SK-N-SH treated with all-trans-retinoic acid at 6 μM for 48 hours (cell line): ENCODE results near the gene USH2A.

Experiments
- ATAC-seq: fragments of 200-7000 bp; cut with Tn5 transposase; 3 replicates; pipeline ENCODE4 v1.9.1; 2020; ENCODE audit warnings: mild to moderate bottlenecking, moderate library complexity
- ARNTL ChIP-seq: fragments of 450-650 bp; formaldehyde crosslinking; IDR thresholded peaks from 2 replicates; pipeline ENCODE4 v1.5.0; 2020; ENCODE audit warnings: low read depth, mild to moderate bottlenecking, moderate library complexity, borderline replicate concordance
- BACH2 ChIP-seq: fragments of 250-450 bp; sonication (Bioruptor Pico); IDR thresholded peaks from 2 replicates; pipeline ENCODE4 v1.9.0; 2021; ENCODE audit warnings: mild to moderate bottlenecking, borderline replicate concordance
- CSDC2 ChIP-seq: fragments of 250-450 bp; sonication (Bioruptor Pico); IDR thresholded peaks from 2 replicates; pipeline ENCODE4 v1.5.0; 2020; ENCODE audit warnings: mild to moderate bottlenecking, moderate library complexity
- ESRRG ChIP-seq: fragments of 250-450 bp; sonication (Bioruptor Pico); IDR thresholded peaks from 2 replicates; pipeline ENCODE4 v1.6.1; 2021; ENCODE audit warnings: mild to moderate bottlenecking
- GLIS3 ChIP-seq: fragments of 250-450 bp; sonication (Bioruptor Pico); IDR thresholded peaks from 2 replicates; pipeline ENCODE4 v1.5.0; 2020; ENCODE audit warnings: mild to moderate bottlenecking, moderate library complexity
- ISL1 ChIP-seq: fragments of 250-450 bp; sonication (Bioruptor Pico); IDR thresholded peaks from 2 replicates; pipeline ENCODE4 v2.1.2; 2022; ENCODE audit warnings: mild to moderate bottlenecking, moderate library complexity
- OSR1 ChIP-seq: fragments of 250-450 bp; sonication (Bioruptor Pico); IDR thresholded peaks from 2 replicates; pipeline ENCODE4 v1.8.0; 2022; ENCODE audit warnings: moderate library complexity, mild to moderate bottlenecking, inconsistent platforms
- PPARA ChIP-seq: fragments of 250-450 bp; sonication (Bioruptor Pico); IDR thresholded peaks from 2 replicates; pipeline ENCODE4 v1.5.0; 2020; ENCODE audit warnings: mild to moderate bottlenecking, borderline replicate concordance
- RARB ChIP-seq: fragments of 250-450 bp; sonication (Bioruptor Pico); IDR thresholded peaks from 2 replicates; pipeline ENCODE4 v1.8.0; 2021; ENCODE audit warnings: mild to moderate bottlenecking, moderate library complexity
- SNAI2 ChIP-seq: fragments of 250-450 bp; sonication (Bioruptor Pico); IDR thresholded peaks from 2 replicates; pipeline ENCODE4 v1.5.0; 2020; ENCODE audit warnings: mild to moderate bottlenecking, moderate library complexity
- ZC3H10 ChIP-seq: fragments of 250-450 bp; sonication (Bioruptor Pico); IDR thresholded peaks from 2 replicates; pipeline ENCODE4 v1.5.1; 2021; ENCODE audit warnings: mild to moderate bottlenecking, moderate library complexity
- ZFP3 ChIP-seq: fragments of 250-450 bp; sonication (Bioruptor Pico); IDR thresholded peaks from 2 replicates; pipeline ENCODE4 v1.5.0; 2020; ENCODE audit warnings: mild to moderate bottlenecking, moderate library complexity
- ZNF565 ChIP-seq: fragments of 450-650 bp; formaldehyde crosslinking; conservative IDR thresholded peaks from 2 replicates; pipeline ENCODE4 v1.5.0; 2020; ENCODE audit warnings: low read depth, mild to moderate bottlenecking, moderate library complexity
- ZNF70 ChIP-seq: fragments of 450-650 bp; formaldehyde crosslinking; IDR thresholded peaks from 2 replicates; pipeline ENCODE4 v1.5.0; 2020; ENCODE audit warnings: mild to moderate bottlenecking, moderate library complexity
- ZNF8 ChIP-seq: fragments of 450-650 bp; formaldehyde crosslinking; IDR thresholded peaks from 2 replicates; pipeline ENCODE4 v1.5.0; 2020; ENCODE audit warnings: mild to moderate bottlenecking, moderate library complexity
- TF ChIP-seq, protein P1 (sequence below): fragments of 250-450 bp; sonication (Bioruptor Pico); IDR thresholded peaks from 2 replicates; pipeline ENCODE4 v1.8.0; 2021; ENCODE audit warnings: low read depth, mild to moderate bottlenecking, moderate library complexity, borderline replicate concordance
- TF ChIP-seq, protein P2 (sequence below): fragments of 250-450 bp; sonication (Bioruptor Pico); IDR thresholded peaks from 2 replicates; pipeline ENCODE4 v1.5.0; 2020; ENCODE audit warnings: mild to moderate bottlenecking, moderate library complexity
- TF ChIP-seq, protein P3 (sequence below): fragments of 250-450 bp; sonication (Bioruptor Pico); IDR thresholded peaks from 2 replicates; pipeline ENCODE4 v1.5.1; 2021; ENCODE audit warnings: mild to moderate bottlenecking, moderate library complexity
- TF ChIP-seq, protein P4 (sequence below): fragments of 250-450 bp; sonication (Bioruptor Pico); IDR thresholded peaks from 2 replicates; pipeline ENCODE4 v1.8.0; 2020; ENCODE audit warnings: mild to moderate bottlenecking, moderate library complexity, borderline replicate concordance

Gene USH2A

DNA sequence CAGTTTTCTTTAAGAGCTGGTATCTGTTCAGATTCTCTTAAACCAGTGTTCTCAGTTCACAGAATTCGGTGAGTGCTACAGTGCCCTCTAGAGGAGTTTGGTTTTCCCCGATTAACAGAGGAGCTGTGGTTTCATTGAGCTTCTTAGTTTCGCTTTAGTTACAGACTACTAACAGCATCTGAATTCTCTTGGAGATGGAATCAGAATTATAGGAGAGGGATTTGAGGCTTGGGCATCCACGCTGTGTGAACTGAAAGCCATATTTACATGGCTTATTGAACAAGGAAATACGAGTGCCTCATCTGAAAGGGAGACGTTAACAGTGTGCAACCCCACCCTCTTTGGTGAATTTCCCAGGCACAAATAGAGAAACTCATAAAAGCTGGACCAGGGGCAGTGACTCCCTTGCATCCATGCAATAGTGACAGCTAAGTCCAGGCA is 202.0 kb downstream of the USH2A start:
- TF ChIP-seq, protein P1, sequence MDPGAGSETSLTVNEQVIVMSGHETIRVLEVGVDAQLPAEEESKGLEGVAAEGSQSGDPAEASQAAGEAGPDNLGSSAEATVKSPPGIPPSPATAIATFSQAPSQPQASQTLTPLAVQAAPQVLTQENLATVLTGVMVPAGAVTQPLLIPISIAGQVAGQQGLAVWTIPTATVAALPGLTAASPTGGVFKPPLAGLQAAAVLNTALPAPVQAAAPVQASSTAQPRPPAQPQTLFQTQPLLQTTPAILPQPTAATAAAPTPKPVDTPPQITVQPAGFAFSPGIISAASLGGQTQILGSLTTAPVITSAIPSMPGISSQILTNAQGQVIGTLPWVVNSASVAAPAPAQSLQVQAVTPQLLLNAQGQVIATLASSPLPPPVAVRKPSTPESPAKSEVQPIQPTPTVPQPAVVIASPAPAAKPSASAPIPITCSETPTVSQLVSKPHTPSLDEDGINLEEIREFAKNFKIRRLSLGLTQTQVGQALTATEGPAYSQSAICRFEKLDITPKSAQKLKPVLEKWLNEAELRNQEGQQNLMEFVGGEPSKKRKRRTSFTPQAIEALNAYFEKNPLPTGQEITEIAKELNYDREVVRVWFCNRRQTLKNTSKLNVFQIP (CRISPR knock-in tag): no peak
- TF ChIP-seq, protein P2, sequence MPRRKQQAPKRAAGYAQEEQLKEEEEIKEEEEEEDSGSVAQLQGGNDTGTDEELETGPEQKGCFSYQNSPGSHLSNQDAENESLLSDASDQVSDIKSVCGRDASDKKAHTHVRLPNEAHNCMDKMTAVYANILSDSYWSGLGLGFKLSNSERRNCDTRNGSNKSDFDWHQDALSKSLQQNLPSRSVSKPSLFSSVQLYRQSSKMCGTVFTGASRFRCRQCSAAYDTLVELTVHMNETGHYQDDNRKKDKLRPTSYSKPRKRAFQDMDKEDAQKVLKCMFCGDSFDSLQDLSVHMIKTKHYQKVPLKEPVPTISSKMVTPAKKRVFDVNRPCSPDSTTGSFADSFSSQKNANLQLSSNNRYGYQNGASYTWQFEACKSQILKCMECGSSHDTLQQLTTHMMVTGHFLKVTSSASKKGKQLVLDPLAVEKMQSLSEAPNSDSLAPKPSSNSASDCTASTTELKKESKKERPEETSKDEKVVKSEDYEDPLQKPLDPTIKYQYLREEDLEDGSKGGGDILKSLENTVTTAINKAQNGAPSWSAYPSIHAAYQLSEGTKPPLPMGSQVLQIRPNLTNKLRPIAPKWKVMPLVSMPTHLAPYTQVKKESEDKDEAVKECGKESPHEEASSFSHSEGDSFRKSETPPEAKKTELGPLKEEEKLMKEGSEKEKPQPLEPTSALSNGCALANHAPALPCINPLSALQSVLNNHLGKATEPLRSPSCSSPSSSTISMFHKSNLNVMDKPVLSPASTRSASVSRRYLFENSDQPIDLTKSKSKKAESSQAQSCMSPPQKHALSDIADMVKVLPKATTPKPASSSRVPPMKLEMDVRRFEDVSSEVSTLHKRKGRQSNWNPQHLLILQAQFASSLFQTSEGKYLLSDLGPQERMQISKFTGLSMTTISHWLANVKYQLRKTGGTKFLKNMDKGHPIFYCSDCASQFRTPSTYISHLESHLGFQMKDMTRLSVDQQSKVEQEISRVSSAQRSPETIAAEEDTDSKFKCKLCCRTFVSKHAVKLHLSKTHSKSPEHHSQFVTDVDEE (CRISPR knock-in tag): no peak
- TF ChIP-seq GLIS3 (CRISPR knock-in tag): no peak
- ATAC-seq: peak; percentile 100

DNA sequence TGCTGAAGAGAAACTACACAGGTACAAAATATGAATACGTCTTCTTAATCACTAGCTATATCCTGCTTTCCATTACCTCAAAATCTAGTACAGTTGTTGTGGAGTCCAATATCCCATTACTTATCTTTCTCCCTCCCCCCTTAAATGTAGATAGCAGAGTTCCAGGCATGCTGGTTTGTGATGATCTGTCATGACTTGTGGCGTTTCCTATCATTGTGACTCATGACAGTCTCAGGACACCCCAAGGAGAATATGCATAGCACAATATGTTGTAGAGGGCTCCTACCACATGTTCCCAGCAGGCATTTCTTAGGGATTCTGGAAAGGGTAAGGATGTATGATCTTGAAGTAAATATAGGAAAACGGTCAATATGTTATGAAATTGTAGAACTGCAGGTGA is 206.9 kb downstream of the USH2A start:
- no peak for ATAC-seq

DNA sequence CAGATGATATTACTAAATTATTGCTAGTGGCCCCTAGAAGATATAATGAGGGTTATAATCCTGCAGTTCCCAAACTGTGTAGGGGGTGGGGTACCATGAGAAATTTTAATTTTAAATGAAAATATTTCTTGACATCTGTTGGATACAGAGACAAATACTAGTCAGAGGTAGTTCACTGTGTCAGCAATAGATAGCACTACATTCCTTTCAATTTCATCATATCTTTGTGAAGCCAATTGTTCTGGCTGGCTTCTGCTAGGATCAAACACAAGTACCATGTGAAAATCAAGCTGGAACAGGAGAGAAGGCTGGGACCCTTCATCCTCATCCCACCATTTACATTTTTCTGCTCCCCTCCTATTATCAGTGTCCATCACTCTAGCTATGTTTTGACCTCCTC is 208.1 kb downstream of the USH2A start:
- peak; percentile 60; the same call in 2 of the 3 replicates for ATAC-seq
- TF ChIP-seq, protein P2 (CRISPR knock-in tag): no peak
- TF ChIP-seq BACH2 (no peak), ZNF70 (no peak), ZC3H10 (CRISPR knock-in tag) (no peak), GLIS3 (CRISPR knock-in tag) (no peak), ARNTL (CRISPR knock-in tag) (no peak), ZFP3 (CRISPR knock-in tag) (no peak), ZNF565 (CRISPR knock-in tag) (no peak), ZNF8 (no peak), CSDC2 (no peak), SNAI2 (no peak), ESRRG (CRISPR knock-in tag) (no peak), ISL1 (CRISPR knock-in tag) (no peak), OSR1 (no peak)
- TF ChIP-seq, protein P1 (CRISPR knock-in tag): no peak
- TF ChIP-seq, protein P3, sequence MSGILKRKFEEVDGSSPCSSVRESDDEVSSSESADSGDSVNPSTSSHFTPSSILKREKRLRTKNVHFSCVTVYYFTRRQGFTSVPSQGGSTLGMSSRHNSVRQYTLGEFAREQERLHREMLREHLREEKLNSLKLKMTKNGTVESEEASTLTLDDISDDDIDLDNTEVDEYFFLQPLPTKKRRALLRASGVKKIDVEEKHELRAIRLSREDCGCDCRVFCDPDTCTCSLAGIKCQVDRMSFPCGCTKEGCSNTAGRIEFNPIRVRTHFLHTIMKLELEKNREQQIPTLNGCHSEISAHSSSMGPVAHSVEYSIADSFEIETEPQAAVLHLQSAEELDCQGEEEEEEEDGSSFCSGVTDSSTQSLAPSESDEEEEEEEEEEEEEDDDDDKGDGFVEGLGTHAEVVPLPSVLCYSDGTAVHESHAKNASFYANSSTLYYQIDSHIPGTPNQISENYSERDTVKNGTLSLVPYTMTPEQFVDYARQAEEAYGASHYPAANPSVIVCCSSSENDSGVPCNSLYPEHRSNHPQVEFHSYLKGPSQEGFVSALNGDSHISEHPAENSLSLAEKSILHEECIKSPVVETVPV: no peak
- TF ChIP-seq, protein P4, sequence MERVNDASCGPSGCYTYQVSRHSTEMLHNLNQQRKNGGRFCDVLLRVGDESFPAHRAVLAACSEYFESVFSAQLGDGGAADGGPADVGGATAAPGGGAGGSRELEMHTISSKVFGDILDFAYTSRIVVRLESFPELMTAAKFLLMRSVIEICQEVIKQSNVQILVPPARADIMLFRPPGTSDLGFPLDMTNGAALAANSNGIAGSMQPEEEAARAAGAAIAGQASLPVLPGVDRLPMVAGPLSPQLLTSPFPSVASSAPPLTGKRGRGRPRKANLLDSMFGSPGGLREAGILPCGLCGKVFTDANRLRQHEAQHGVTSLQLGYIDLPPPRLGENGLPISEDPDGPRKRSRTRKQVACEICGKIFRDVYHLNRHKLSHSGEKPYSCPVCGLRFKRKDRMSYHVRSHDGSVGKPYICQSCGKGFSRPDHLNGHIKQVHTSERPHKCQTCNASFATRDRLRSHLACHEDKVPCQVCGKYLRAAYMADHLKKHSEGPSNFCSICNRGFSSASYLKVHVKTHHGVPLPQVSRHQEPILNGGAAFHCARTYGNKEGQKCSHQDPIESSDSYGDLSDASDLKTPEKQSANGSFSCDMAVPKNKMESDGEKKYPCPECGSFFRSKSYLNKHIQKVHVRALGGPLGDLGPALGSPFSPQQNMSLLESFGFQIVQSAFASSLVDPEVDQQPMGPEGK: no peak

More for the DNA sequence above, 206.9 kb downstream of the USH2A start:
- TF ChIP-seq ISL1 (CRISPR knock-in tag): no peak
- TF ChIP-seq BACH2: no peak
- TF ChIP-seq, protein P3: no peak
- no peak for TF ChIP-seq RARB (CRISPR knock-in tag)
- TF ChIP-seq PPARA (CRISPR knock-in tag): no peak
- TF ChIP-seq ZNF565 (CRISPR knock-in tag): no peak
- no peak for TF ChIP-seq GLIS3 (CRISPR knock-in tag)
- no peak for TF ChIP-seq SNAI2
- no peak for TF ChIP-seq ZFP3 (CRISPR knock-in tag)
- no peak for TF ChIP-seq ZNF70
- TF ChIP-seq, protein P1 (CRISPR knock-in tag): no peak
- no peak for TF ChIP-seq ESRRG (CRISPR knock-in tag)
